Measurements from ENCODE around the gene PCDHA12. TPM values are rescaled to one million over a fixed set of nuclear protein-coding genes. Genes with fewer than 3 reads are reported as not detected.
"Not testable (repeated sequence)": the region's sequence is repeated elsewhere in the genome, so short reads cannot be mapped to it uniquely, and the experiment has no call there.

Gene PCDHA12, protein sequence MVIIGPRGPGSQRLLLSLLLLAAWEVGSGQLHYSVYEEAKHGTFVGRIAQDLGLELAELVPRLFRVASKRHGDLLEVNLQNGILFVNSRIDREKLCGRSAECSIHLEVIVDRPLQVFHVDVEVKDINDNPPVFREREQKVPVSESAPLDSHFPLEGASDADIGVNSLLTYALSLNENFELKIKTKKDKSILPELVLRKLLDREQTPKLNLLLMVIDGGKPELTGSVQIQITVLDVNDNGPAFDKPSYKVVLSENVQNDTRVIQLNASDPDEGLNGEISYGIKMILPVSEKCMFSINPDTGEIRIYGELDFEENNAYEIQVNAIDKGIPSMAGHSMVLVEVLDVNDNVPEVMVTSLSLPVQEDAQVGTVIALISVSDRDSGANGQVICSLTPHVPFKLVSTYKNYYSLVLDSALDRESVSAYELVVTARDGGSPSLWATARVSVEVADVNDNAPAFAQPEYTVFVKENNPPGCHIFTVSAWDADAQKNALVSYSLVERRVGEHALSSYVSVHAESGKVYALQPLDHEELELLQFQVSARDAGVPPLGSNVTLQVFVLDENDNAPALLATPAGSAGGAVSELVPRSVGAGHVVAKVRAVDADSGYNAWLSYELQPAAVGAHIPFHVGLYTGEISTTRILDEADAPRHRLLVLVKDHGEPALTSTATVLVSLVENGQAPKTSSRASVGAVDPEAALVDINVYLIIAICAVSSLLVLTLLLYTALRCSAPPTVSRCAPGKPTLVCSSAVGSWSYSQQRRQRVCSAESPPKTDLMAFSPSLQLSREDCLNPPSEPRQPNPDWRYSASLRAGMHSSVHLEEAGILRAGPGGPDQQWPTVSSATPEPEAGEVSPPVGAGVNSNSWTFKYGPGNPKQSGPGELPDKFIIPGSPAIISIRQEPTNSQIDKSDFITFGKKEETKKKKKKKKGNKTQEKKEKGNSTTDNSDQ
- under 1 TPM in 2 of 3 donors, not detected in 1; 0.03 to 0.21 TPM for polyA plus RNA-seq

DNA sequence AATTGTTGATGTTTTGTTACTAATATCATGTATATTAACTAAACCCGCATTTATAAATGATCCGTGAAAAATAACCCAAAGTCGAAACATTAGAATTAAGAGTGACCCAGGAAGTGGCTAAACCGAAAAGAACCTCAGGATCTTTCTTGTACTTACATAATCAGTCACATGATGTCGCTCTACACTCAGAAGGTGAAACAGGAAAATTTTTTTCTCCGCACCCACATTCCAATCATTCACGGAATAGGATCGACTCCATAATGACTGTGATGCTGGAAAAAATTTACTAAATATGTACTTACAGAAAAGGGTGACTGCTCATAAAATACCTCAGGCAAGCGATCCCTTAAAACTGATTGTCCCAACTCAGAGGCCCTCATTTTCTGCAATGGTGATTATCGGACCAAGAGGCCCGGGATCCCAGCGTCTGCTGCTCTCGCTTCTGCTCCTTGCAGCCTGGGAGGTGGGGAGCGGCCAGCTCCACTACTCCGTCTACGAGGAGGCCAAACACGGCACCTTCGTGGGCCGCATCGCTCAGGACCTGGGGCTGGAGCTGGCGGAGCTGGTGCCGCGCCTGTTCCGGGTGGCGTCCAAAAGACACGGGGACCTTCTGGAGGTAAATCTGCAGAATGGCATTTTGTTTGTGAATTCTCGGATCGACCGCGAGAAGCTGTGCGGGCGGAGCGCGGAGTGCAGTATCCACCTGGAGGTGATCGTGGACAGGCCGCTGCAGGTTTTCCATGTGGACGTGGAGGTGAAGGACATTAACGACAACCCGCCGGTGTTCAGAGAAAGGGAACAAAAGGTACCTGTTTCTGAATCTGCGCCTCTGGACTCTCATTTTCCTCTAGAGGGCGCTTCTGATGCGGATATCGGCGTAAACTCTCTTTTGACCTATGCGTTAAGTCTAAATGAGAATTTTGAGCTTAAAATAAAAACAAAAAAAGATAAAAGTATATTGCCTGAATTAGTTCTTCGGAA is at the start of gene PCDHA12:
TSS of gene PCDHA12 (plus strand) at position 224 of the 981 bp plus-strand sequence. CDS start at position 389, 165 bp downstream.
- WGBS, 3 donors = 14 to 20% (median 15%) methylated on average over 47 of the region's 47 CpGs
- no peak within 1 kb of the TSS for H3K27ac ChIP-seq (ENCODE audit: low read depth, low read length)

GRCh38 chr5:140827704-140828361 is 47.3 kb upstream of the PCDHA12 start, which contains the start of gene PCDHA6:
PCDHA6 (plus strand) TSS chr5:140827960; CDS start chr5:140828092, 132 bp downstream.
- no peak within 1 kb of the TSS for H3K27ac ChIP-seq (ENCODE audit: low read depth, low read length)
- 14 to 16% (median 16%) methylated on average over 27 of the region's 27 CpGs for WGBS, 3 donors

GRCh38 chr5:140828362-140828737 is 46.8 kb upstream of the PCDHA12 start:
- H3K27ac ChIP-seq (ENCODE audit: low read depth, low read length) = no peak overlapping the region
- 15 to 20% (median 15%) methylated on average over 18 of the region's 18 CpGs for WGBS, 3 donors

DNA sequence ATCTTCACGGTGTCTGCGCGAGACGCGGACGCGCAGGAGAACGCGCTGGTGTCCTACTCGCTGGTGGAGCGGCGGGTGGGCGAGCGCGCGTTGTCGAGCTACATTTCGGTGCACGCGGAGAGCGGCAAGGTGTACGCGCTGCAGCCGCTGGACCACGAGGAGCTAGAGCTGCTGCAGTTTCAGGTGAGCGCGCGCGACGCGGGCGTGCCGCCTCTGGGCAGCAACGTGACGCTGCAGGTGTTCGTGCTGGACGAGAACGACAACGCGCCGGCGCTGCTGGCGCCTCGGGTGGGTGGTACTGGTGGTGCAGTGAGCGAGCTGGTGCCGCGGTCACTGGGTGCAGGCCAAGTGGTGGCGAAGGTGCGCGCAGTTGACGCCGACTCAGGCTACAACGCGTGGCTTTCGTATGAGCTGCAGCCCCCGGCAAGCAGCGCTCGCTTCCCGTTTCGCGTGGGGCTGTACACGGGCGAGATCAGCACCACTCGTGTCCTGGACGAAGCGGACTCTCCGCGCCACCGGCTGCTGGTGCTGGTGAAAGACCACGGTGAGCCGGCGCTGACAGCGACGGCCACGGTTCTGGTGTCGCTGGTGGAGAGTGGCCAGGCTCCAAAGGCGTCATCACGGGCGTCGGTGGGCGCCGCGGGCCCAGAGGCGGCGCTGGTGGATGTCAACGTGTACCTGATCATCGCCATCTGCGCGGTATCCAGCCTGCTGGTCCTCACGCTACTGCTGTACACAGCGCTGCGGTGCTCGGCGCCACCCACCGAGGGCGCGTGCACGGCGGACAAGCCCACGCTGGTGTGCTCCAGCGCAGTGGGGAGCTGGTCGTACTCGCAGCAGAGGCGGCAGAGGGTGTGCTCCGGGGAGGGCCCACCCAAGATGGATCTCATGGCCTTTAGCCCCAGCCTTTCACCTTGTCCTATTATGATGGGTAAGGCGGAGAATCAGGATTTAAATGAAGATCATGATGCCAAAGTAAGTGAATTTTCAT is 45.3 kb upstream of the PCDHA12 start:
- WGBS, 3 donors = 37 to 44% (median 40%) methylated on average over 104 to 106 of the region's 106 CpGs
- not testable (repeated sequence) for H3K27ac ChIP-seq (ENCODE audit: low read depth, low read length)

- 8 to 11% (median 9%) methylated on average over 8 of the region's 8 CpGs for WGBS, 3 donors
- no peak within 1 kb of the TSS for H3K27ac ChIP-seq (ENCODE audit: low read depth, low read length)
Observed at GRCh38 chr5:140833993-140834392, 41.1 kb upstream of the PCDHA12 start, which contains the start of gene PCDHA7. PCDHA7 (plus strand) TSS chr5:140834269; CDS start chr5:140834384, 115 bp downstream.

DNA sequence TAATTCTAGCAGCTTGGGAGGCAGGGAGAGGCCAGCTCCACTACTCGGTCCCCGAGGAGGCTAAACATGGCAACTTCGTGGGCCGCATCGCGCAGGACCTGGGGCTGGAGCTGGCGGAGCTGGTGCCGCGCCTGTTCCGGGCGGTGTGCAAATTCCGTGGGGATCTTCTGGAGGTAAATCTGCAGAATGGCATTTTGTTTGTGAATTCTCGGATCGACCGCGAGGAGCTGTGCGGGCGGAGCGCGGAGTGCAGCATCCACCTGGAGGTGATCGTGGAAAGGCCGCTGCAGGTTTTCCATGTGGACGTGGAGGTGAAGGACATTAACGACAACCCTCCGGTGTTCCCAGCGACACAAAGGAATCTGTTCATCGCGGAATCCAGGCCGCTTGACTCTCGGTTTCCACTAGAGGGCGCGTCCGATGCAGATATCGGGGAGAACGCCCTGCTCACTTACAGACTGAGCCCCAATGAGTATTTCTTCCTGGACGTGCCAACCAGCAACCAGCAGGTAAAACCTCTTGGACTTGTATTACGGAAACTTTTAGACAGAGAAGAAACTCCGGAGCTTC is 40.6 kb upstream of the PCDHA12 start:
- WGBS, 3 donors = 18 to 20% (median 18%) methylated on average over 23 to 26 of the region's 38 CpGs
- H3K27ac ChIP-seq (ENCODE audit: low read depth, low read length) = not testable (repeated sequence)

DNA sequence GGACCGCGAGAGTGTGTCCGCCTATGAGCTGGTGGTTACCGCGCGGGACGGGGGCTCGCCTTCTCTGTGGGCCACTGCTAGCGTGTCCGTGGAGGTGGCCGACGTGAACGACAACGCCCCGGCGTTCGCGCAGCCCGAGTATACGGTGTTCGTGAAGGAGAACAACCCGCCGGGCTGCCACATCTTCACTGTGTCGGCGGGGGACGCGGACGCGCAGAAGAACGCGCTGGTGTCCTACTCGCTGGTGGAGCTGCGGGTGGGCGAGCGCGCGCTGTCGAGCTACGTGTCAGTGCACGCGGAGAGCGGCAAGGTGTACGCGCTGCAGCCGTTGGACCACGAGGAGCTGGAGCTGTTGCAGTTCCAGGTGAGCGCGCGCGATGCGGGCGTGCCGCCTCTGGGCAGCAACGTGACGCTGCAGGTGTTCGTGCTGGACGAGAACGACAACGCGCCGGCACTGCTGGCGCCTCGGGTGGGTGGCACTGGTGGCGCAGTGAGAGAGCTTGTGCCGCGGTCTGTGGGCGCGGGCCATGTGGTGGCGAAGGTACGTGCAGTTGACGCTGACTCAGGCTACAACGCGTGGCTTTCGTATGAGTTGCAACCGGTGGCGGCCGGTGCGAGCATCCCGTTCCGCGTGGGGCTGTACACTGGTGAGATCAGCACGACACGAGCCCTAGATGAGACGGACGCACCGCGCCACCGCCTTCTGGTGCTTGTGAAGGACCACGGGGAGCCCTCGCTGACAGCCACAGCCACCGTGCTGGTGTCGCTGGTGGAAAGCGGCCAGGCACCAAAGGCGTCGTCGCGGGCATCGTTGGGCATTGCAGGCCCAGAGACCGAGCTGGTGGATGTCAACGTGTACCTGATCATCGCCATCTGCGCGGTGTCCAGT is 39.2 kb upstream of the PCDHA12 start:
- 35 to 41% (median 41%) methylated on average over 94 to 103 of the region's 103 CpGs for WGBS, 3 donors
- no peak overlapping the region for H3K27ac ChIP-seq (ENCODE audit: low read depth, low read length)

DNA sequence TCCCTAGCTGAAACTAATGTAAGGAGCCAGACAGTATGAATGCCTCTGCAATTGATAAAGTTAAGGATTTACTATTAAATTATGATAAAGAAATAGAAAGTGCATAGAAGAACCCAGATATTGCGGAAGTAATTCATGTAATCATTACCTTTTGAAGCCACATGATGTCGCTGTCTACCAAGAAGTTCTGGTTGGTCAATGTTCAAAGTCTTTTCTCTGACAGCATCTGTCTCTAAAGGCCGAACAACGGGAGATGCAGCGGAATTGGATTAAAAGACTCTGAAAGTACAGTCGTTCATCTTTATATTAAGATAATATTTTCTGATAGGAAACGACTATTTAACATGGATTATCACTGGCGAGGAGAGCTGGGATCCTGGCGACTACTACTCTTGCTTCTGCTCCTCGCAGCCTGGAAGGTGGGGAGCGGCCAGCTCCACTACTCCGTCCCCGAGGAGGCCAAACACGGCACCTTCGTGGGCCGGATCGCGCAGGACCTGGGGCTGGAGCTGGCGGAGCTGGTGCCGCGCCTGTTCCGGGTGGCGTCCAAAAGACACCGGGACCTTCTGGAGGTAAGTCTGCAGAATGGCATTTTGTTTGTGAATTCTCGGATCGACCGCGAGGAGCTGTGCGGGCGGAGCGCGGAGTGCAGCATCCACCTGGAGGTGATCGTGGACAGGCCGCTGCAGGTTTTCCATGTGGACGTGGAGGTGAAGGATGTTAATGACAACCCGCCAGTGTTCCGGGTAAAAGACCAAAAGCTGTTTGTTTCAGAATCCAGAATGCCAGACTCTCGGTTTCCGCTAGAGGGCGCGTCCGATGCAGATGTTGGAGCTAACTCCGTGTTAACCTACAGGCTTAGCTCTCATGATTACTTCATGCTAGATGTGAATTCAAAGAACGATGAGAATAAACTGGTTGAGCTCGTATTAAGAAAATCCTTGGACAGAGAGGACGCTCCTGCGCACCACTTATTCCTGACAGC is 33.8 kb upstream of the PCDHA12 start, which contains the start of gene PCDHA8:
TSS of gene PCDHA8 (plus strand) at position 210 of the 985 bp plus-strand sequence. CDS start at position 345, 135 bp downstream.
- no peak within 1 kb of the TSS for H3K27ac ChIP-seq (ENCODE audit: low read depth, low read length)
- 15 to 22% (median 21%) methylated on average over 42 to 47 of the region's 47 CpGs for WGBS, 3 donors

DNA sequence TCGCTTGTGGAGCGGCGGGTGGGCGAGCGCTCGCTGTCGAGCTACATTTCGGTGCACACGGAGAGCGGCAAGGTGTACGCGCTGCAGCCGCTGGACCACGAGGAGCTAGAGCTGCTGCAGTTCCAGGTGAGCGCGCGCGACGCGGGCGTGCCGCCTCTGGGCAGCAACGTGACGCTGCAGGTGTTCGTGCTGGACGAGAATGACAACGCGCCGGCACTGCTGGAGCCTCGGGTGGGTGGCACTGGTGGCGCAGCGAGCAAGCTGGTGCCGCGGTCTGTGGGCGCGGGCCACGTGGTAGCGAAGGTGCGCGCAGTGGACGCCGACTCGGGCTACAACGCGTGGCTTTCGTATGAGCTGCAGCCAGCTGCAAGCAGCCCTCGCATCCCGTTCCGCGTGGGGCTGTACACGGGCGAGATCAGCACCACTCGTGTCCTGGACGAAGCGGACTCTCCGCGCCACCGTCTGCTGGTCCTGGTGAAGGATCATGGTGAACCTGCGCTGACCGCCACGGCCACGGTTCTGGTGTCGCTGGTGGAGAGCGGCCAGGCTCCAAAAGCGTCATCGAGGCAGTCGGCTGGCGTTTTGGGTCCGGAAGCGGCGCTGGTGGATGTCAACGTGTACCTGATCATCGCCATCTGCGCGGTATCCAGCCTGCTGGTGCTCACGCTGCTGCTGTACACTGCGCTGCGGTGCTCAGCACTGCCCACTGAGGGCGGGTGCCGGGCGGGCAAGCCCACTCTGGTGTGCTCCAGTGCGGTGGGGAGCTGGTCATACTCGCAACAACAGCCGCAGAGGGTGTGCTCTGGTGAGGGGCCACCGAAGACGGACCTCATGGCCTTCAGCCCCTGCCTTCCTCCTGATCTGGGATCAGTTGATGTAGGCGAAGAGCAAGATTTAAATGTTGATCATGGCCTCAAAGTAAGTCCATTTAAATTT is 32.0 kb upstream of the PCDHA12 start:
- no peak overlapping the region for H3K27ac ChIP-seq (ENCODE audit: low read depth, low read length)
- WGBS, 3 donors = 42 to 43% methylated on average over 50 to 87 of the region's 87 CpGs; no CpG with 5 or more reads in 1 of the 3 donors

DNA sequence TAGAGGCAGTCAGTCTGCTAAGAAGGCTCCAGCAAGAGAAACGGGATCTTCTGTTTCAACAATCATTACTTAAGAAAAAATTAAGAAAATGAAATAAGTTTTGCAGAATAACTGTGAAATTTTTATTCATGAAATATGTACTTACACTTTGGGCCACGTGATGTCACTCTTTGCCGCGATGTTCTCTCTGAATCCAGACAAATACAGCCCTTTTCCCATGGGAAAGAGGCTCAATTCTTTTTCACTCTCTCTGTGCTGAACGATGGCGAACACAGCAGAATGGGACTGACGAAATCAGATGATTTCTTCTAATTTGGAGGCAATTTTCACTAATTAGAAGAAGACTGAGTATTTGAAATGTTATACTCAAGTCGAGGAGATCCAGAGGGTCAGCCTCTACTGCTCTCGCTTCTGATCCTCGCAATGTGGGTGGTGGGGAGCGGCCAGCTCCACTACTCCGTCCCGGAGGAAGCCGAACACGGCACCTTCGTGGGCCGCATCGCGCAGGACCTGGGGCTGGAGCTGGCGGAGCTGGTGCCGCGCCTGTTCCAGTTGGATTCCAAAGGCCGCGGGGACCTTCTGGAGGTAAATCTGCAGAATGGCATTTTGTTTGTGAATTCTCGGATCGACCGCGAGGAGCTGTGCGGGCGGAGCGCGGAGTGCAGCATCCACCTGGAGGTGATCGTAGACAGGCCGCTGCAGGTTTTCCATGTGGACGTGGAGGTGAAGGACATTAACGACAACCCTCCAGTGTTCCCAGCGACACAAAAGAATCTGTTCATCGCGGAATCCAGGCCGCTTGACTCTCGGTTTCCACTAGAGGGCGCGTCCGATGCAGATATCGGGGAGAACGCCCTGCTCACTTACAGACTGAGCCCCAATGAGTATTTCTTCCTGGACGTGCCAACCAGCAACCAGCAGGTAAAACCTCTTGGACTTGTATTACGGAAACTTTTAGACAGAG is 26.7 kb upstream of the PCDHA12 start, which contains the start of gene PCDHA9:
TSS of gene PCDHA9 (plus strand) at position 244 of the 964 bp plus-strand sequence. CDS start at position 358, 114 bp downstream.
- WGBS, 3 donors = 16 to 22% methylated on average over 22 to 46 of the region's 48 CpGs; no CpG with 5 or more reads in 1 of the 3 donors
- not testable (repeated sequence) for H3K27ac ChIP-seq (ENCODE audit: low read depth, low read length)

GRCh38 chr5:140849831-140850634 is 25.1 kb upstream of the PCDHA12 start:
- not testable (repeated sequence) for H3K27ac ChIP-seq (ENCODE audit: low read depth, low read length)
- WGBS, 3 donors = 38 to 45% methylated on average over 42 to 101 of the region's 101 CpGs; no CpG with 5 or more reads in 1 of the 3 donors
